Transverse colon (tissue), 4 donors: ENCODE data around the gene CDRT4. TPM values are rescaled to one million over a fixed set of nuclear protein-coding genes. Genes with fewer than 3 reads are reported as not detected.
"Not testable (repeated sequence)": the region's sequence is repeated elsewhere in the genome, so short reads cannot be mapped to it uniquely, and the experiment has no call there.

Experiments
- DNase-seq: peaks from one replicate; pipeline ENCODE4 v3.0.0-alpha.2; 2019
- H3K27ac ChIP-seq, 4 donors: fragments of 200-600 bp; sonication (generic); 2 replicates each; pipeline ENCODE4 v1.5.1; 2016 to 2018; ENCODE audit warnings: inconsistent platforms in 4 of 4
- H3K27me3 ChIP-seq: fragments of 200-600 bp; sonication (generic); 2 replicates; pipeline ENCODE4 v1.5.1; 2017; ENCODE audit warnings: inconsistent platforms
- H3K36me3 ChIP-seq, 4 donors: fragments of 200-600 bp; sonication (generic); 2 replicates each; pipeline ENCODE4 v1.5.1; 2017 to 2019; ENCODE audit warnings: inconsistent platforms in 4 of 4
- H3K4me1 ChIP-seq, 4 donors: fragments of 200-600 bp; sonication (generic); 2 replicates each; pipeline ENCODE4 v1.5.1; 2017 to 2020; ENCODE audit warnings: inconsistent platforms in 4 of 4
- H3K4me3 ChIP-seq, 4 donors: fragments of 200-600 bp; sonication (generic); 1 replicate in 1 of 4; 2 replicates in 3 of 4; pipeline versions ENCODE4 v1.5.1 to v1.6.1; 2017 to 2019; ENCODE audit warnings: inconsistent platforms in 4 of 4
- H3K9me3 ChIP-seq, 2 donors: fragments of 200-600 bp; sonication (generic); 2 replicates each; pipeline ENCODE4 v1.5.1; 2017 to 2019; ENCODE audit warnings: inconsistent platforms in 2 of 2
- CTCF ChIP-seq, 5 experiments: fragments of 200-600 bp in 3 of 5; fragments of 450-650 bp in 2 of 5; sonication (generic) in 3 of 5; IDR thresholded peaks; 1 replicate in 2 of 5; 2 replicates in 3 of 5; pipeline ENCODE4 v1.5.1; 2016 to 2017; ENCODE audit warnings: antibody characterized with exemption in 5 of 5, inconsistent platforms in 3 of 5, mild to moderate bottlenecking in 2 of 5, moderate library complexity in 1 of 5
- EP300 ChIP-seq: sonication (generic); formaldehyde crosslinking; IDR thresholded peaks from one replicate; pipeline ENCODE4 v1.6.1; 2017; ENCODE audit warnings: antibody characterized with exemption, low read depth
- POLR2A ChIP-seq: fragments of 450-650 bp; IDR thresholded peaks from one replicate; pipeline ENCODE4 v1.6.1; 2016; ENCODE audit warnings: antibody characterized with exemption, mild to moderate bottlenecking, moderate library complexity
- POLR2AphosphoS5 ChIP-seq, 3 donors: sonication (generic); formaldehyde crosslinking; IDR thresholded peaks; one replicate each; pipeline ENCODE4 v1.6.1; 2016; ENCODE audit warnings: antibody characterized with exemption in 3 of 3
- WGBS, 2 donors: methylation state at CpG; one replicate each; pipeline ENCODE4 v1.1.5; 2018; ENCODE audit warnings: low coverage in 1 of 2; 5-methylcytosine and 5-hydroxymethylcytosine counted together
- in situ Hi-C, 4 donors: fragments of 200-750 bp; cut with MboI; loops; one replicate each; pipeline versions ENCODE4 v1.15.0 to v1.15.1; 2017; ENCODE audit warnings: low sequenced_read_pairs in 3 of 4, low pct_ligation_motif_present in 1 of 4, low pct_unique_long_range_greater_than_20kb in 1 of 4
- intact Hi-C: fragments of 100-400 bp; cut with DNase I; formaldehyde crosslinking; loops from one replicate; pipeline ENCODE4 v1.15.1; 2023; ENCODE audit warnings: low total_unique reads
- total RNA-seq, 4 donors: library from RNA; depleted of rRNA; stranded (reverse); fragments of >200 nt; gene quantifications; one replicate each; pipeline ENCODE4 v1.1.0, GENCODE V29; 2016

Gene CDRT4
- total RNA-seq, 4 donors from 2014 or later = 2.2 to 93.5 (median 14.4) TPM

DNA sequence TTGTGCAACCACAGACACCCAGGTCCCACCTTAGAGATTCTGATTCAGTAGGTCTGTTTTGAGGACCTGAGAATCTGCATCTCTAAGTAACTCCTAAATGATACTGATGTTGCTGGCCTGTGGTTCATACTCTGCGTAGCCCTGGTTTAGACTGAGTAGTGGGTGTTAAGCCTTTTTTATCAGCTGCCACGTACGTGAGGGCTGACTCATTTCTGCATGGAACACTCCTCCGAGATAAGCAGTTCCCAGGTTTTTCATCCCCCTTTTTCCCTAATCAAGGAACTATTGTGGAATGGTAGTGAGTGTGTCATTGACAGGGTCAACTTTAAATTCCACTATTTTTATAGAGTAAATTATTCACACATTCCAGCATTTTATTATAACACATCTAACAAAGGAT is 26.1 kb downstream of the CDRT4 start:
- no peak overlapping the region for H3K27ac ChIP-seq
- H3K36me3 ChIP-seq = no peaks in the 10 kb centered on the region
- no peaks in the 10 kb centered on the region for H3K27me3 ChIP-seq
- WGBS, 2 donors = 80 to 88% methylated on average over 1 to 4 of the region's 4 CpGs
- H3K9me3 ChIP-seq = no peaks in the 10 kb centered on the region
- no peak for TF ChIP-seq EP300
- no peak for TF ChIP-seq POLR2AphosphoS5 (IDR thresholded peaks at IDR 0.05)
- TF ChIP-seq POLR2A = no peak
- TF ChIP-seq CTCF (IDR thresholded peaks at IDR 0.05) = no peak
- intact Hi-C loops (no loop called here), in situ Hi-C loops (no loop called here)
- no peak for DNase-seq
- peaks cover 0 to 8% (median 5%) of the 10 kb centered on the region in 4 donors for H3K4me1 ChIP-seq
- H3K4me3 ChIP-seq = no peak overlapping the region

GRCh38 chr17:15440347-15440746 is 27.1 kb downstream of the CDRT4 start:
- intact Hi-C loops = no loop called here
- no peak overlapping the region for H3K4me3 ChIP-seq
- DNase-seq = no peak
- peaks cover 0 to 14% (median 10%) of the 10 kb centered on the region in 4 donors for H3K4me1 ChIP-seq
- H3K36me3 ChIP-seq = no peaks in the 10 kb centered on the region
- TF ChIP-seq EP300 (no peak), CTCF (IDR thresholded peaks at IDR 0.05) (no peak), POLR2AphosphoS5 (IDR thresholded peaks at IDR 0.05) (no peak), POLR2A (no peak)
- in situ Hi-C loops = no loop called here
- WGBS, 2 donors = 78 to 100% methylated on average over 2 to 3 of the region's 3 CpGs
- no peaks in the 10 kb centered on the region for H3K27me3 ChIP-seq
- no peaks in the 10 kb centered on the region for H3K9me3 ChIP-seq
- H3K27ac ChIP-seq = no peak overlapping the region

GRCh38 chr17:15439205-15439985 is 28.0 kb downstream of the CDRT4 start:
- peak in 1 of 3 donors; percentile 25 for TF ChIP-seq POLR2AphosphoS5 (IDR thresholded peaks at IDR 0.05)
- in situ Hi-C loops, H3K27ac ChIP-seq, H3K36me3 ChIP-seq, H3K9me3 ChIP-seq, intact Hi-C loops, H3K4me3 ChIP-seq, H3K27me3 ChIP-seq, DNase-seq: not testable (repeated sequence)
- WGBS, 2 donors = 74 to 100% methylated on average over 4 to 8 of the region's 8 CpGs
- peaks cover 0 to 14% (median 10%) of the 10 kb centered on the region in 4 donors for H3K4me1 ChIP-seq

GRCh38 chr17:15438491-15439105 is 28.8 kb downstream of the CDRT4 start:
- in situ Hi-C loops = no loop called here

More at GRCh38 chr17:15438491-15439105, 28.8 kb downstream of the CDRT4 start:
- no peak for DNase-seq
- no peak for TF ChIP-seq EP300
- no peak for TF ChIP-seq CTCF (IDR thresholded peaks at IDR 0.05)
- TF ChIP-seq POLR2A = no peak
- TF ChIP-seq POLR2AphosphoS5 (IDR thresholded peaks at IDR 0.05) = no peak
- intact Hi-C loops = no loop called here
- no peak overlapping the region for H3K27ac ChIP-seq
- peaks cover 0 to 17% (median 10%) of the 10 kb centered on the region in 4 donors for H3K4me1 ChIP-seq
- no peaks in the 10 kb centered on the region for H3K36me3 ChIP-seq
- H3K9me3 ChIP-seq = no peaks in the 10 kb centered on the region
- WGBS, 2 donors = 89% methylated on average over 6 of the region's 6 CpGs
- H3K4me3 ChIP-seq = no peak overlapping the region
- H3K27me3 ChIP-seq = no peaks in the 10 kb centered on the region
